SIG-M5 (cell line): ENCODE results near the gene PRELP.

Experiments used
- DNase-seq: peaks from one replicate; lab custom pipeline; 2025; lab: John Stamatoyannopoulos, UW

The PRELP gene

GRCh38 chr1:203524152-203524551, 48.5 kb downstream of the PRELP start:
- DNase-seq, result no peak

- no peak for DNase-seq
Measured at GRCh38 chr1:203524824-203525223, 49.2 kb downstream of the PRELP start.

- DNase-seq, result no peak
Measured at GRCh38 chr1:203525685-203526084, 50.1 kb downstream of the PRELP start.

- DNase-seq, result no peak
Measured at GRCh38 chr1:203526130-203526529, 50.5 kb downstream of the PRELP start.

- DNase-seq, result no peak
Measured at GRCh38 chr1:203526572-203526971, 51.0 kb downstream of the PRELP start.

GRCh38 chr1:203527013-203527412, 51.4 kb downstream of the PRELP start:
- no peak for DNase-seq

- no peak for DNase-seq
Measured at GRCh38 chr1:203528063-203528462, 52.5 kb downstream of the PRELP start.

GRCh38 chr1:203528976-203529835, 53.6 kb downstream of the PRELP start:
- no peak for DNase-seq

- no peak for DNase-seq
Measured at GRCh38 chr1:203531063-203531462, 55.5 kb downstream of the PRELP start.

- no peak for DNase-seq
Measured at GRCh38 chr1:203534012-203534411, 58.4 kb downstream of the PRELP start.

GRCh38 chr1:203534526-203534925, 58.9 kb downstream of the PRELP start:
- DNase-seq, result no peak

GRCh38 chr1:203536575-203536974, 61.0 kb downstream of the PRELP start:
- no peak for DNase-seq

- DNase-seq, result no peak
Measured at GRCh38 chr1:203536980-203537455, 61.4 kb downstream of the PRELP start.

- DNase-seq, result no peak
Measured at GRCh38 chr1:203537806-203538464, 62.3 kb downstream of the PRELP start.

GRCh38 chr1:203538726-203539125, 63.1 kb downstream of the PRELP start:
- no peak for DNase-seq

- DNase-seq, result no peak
Measured at GRCh38 chr1:203539831-203540546, 64.4 kb downstream of the PRELP start.
